Fibroblast of villous mesenchyme (primary cell): ENCODE data around the gene CLEC4C. TPM values are rescaled to one million over a fixed set of nuclear protein-coding genes. Genes with fewer than 3 reads are reported as not detected.
"Not testable (repeated sequence)": the region's sequence is repeated elsewhere in the genome, so short reads cannot be mapped to it uniquely, and the experiment has no call there.

Source experiments
- DNase-seq: peaks from one replicate; pipeline ENCODE4 v3.0.0-alpha.2; 2010; ENCODE audit warnings: low read depth
- H3K4me3 ChIP-seq: 2 replicates; pipeline ENCODE4 v1.5.1; 2011; ENCODE audit warnings: low read depth, mild to moderate bottlenecking, low read length
- total RNA-seq: library from RNA; depleted of rRNA; stranded (reverse); fragments of >200 nt; gene quantifications from 2 replicates; pipeline ENCODE4 v1.2.3, GENCODE V29; 2012
- TF ChIP-seq, protein P1 (sequence below): IDR thresholded peaks from 2 replicates; pipeline ENCODE4 v1.5.1; 2012; ENCODE audit warnings: low read depth, mild to moderate bottlenecking, low read length; ENCODE audit not compliant: insufficient read depth

CLEC4C gene
- not detected in 2 replicates for total RNA-seq

GRCh38 chr12:7747246-7747645 is at the start of gene CLEC4C:
Gene CLEC4C, minus strand, starts transcription at chr12:7747375. Its CDS starts 27 bp downstream, at chr12:7747348.
- H3K4me3 ChIP-seq: no peak within 1 kb of the TSS
- TF ChIP-seq, protein P1, sequence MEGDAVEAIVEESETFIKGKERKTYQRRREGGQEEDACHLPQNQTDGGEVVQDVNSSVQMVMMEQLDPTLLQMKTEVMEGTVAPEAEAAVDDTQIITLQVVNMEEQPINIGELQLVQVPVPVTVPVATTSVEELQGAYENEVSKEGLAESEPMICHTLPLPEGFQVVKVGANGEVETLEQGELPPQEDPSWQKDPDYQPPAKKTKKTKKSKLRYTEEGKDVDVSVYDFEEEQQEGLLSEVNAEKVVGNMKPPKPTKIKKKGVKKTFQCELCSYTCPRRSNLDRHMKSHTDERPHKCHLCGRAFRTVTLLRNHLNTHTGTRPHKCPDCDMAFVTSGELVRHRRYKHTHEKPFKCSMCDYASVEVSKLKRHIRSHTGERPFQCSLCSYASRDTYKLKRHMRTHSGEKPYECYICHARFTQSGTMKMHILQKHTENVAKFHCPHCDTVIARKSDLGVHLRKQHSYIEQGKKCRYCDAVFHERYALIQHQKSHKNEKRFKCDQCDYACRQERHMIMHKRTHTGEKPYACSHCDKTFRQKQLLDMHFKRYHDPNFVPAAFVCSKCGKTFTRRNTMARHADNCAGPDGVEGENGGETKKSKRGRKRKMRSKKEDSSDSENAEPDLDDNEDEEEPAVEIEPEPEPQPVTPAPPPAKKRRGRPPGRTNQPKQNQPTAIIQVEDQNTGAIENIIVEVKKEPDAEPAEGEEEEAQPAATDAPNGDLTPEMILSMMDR: no peak
- DNase-seq: no peak

DNA sequence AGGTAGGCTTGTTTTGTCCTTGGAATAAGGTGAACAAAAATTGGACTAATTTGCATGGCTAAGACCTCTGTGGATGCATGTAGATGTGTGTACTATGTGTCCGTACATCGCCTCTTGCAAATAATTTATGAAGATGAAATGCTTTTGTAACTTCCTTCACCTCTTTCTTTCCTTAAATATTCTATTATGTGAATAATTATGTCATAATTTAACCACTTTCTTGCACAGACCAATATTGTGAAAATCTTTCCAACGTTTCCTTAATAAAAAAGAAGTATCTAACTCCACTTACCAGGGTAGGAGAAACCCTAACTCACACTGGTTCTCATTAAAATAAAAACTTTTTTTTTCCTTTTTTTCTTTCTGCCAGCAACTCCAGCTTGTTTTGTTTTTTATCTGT is 46.0 kb upstream of the CLEC4C start:
- no peak for DNase-seq
- TF ChIP-seq, protein P1: no peak
- H3K4me3 ChIP-seq: no peak overlapping the region

DNA sequence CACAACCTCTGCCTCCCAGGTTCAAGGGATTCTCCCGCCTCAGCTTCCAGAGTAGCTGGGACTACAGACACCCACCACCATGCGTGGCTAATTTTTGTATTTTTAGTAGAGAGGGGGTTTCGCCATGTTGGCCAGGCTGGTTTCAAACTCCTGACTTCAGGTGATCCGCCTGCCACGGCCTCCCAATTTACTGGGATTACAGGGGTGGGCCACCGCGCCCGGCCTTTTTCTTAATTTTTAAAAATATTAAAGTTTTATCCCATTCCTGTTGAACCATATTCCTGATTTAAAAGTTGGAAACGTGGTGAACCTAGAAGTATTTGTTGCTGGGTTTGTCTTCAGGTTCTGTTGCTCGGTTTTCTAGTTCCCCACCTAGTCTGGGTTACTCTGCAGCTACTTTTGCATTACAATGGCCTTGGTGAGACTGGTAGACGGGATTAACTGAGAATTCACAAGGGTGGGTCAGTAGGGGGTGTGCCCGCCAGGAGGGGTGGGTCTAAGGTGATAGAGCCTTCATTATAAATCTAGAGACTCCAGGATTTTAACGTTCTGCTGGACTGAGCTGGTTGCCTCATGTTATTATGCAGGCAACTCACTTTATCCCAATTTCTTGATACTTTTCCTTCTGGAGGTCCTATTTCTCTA is 41.8 kb upstream of the CLEC4C start, which contains the start of gene NANOG:
NANOG (plus strand) TSS at position 519 of the 645 bp plus-strand sequence. CDS start 213 bp downstream, outside the sequence.
- not testable (repeated sequence) for H3K4me3 ChIP-seq, DNase-seq

- no peak for DNase-seq
- H3K4me3 ChIP-seq: no peak overlapping the region
- TF ChIP-seq, protein P1: no peak
Observed at GRCh38 chr12:7788294-7788660, 41.1 kb upstream of the CLEC4C start.

- no peak for DNase-seq
- H3K4me3 ChIP-seq: no peak overlapping the region
- TF ChIP-seq, protein P1: no peak
Observed at GRCh38 chr12:7787574-7788293, 40.6 kb upstream of the CLEC4C start.

DNA sequence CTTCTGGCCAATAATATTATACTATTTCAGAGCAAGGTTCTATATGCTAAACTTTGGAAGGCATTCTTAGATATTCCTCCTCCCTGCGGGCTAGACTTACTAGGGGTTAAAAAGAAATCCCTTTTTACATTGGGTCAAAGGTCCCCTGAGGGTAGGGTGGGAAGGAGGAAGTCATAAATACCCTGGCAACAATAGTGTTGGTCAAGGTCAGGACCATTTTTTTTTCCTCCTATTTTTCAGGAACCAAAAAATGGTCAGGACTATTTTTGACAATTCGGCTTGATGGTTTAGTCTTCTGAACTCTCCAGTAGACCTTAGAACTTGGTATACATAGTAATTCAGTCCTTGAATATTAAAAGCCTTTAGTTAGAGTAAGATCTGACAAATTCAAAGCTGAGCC is 37.5 kb upstream of the CLEC4C start:
- no peak overlapping the region for H3K4me3 ChIP-seq
- no peak for DNase-seq
- TF ChIP-seq, protein P1: no peak

GRCh38 chr12:7783433-7783832 is 36.3 kb upstream of the CLEC4C start:
- not testable (repeated sequence) for DNase-seq, H3K4me3 ChIP-seq

GRCh38 chr12:7782055-7782454 is 34.9 kb upstream of the CLEC4C start:
- H3K4me3 ChIP-seq: no peak overlapping the region
- no peak for DNase-seq
- TF ChIP-seq, protein P1: no peak
